H9 (cell line): ENCODE results near the gene ABI3. TPM values are rescaled to one million over a fixed set of nuclear protein-coding genes. Genes with fewer than 3 reads are reported as not detected.

Experiments used
- DNase-seq: peaks from one replicate; pipeline ENCODE4 v3.0.0-alpha.2; 2017
- H2AFZ ChIP-seq: one replicate; pipeline ENCODE4 v1.6.1; 2013; ENCODE audit warnings: mild to moderate bottlenecking, low read length, control low read depth, moderate library complexity
- H2AK5ac ChIP-seq: 2 replicates; pipeline ENCODE4 v1.6.1; 2013; ENCODE audit warnings: low read length, control low read depth, mixed read lengths; ENCODE audit not compliant: insufficient read length
- H2BK120ac ChIP-seq: one replicate; pipeline ENCODE4 v1.6.1; 2013; ENCODE audit warnings: low read depth, mild to moderate bottlenecking, low read length, control low read depth, inconsistent platforms; ENCODE audit not compliant: poor library complexity, severe bottlenecking
- H2BK12ac ChIP-seq: 2 replicates; pipeline ENCODE4 v1.6.1; 2013; ENCODE audit warnings: low read length, control low read depth, mixed read lengths, low read depth; ENCODE audit not compliant: insufficient read length
- H2BK15ac ChIP-seq: 2 replicates; pipeline ENCODE4 v1.6.1; 2013; ENCODE audit warnings: low read depth, low read length, control low read depth
- H2BK20ac ChIP-seq: one replicate; pipeline ENCODE4 v1.6.1; 2013; ENCODE audit warnings: low read depth, mild to moderate bottlenecking, low read length, control low read depth, inconsistent platforms; ENCODE audit not compliant: poor library complexity, severe bottlenecking
- H2BK5ac ChIP-seq: 2 replicates; pipeline ENCODE4 v1.6.1; 2013; ENCODE audit warnings: low read length, control low read depth, mixed read lengths; ENCODE audit not compliant: insufficient read length
- H3K14ac ChIP-seq: 2 replicates; pipeline ENCODE4 v1.6.1; 2013; ENCODE audit warnings: low read length, control low read depth; ENCODE audit not compliant: insufficient read depth
- H3K18ac ChIP-seq: 2 replicates; pipeline ENCODE4 v1.6.1; 2013; ENCODE audit warnings: low read depth, mild to moderate bottlenecking, mixed read lengths, low read length, control low read depth; ENCODE audit not compliant: insufficient read length
- H3K23ac ChIP-seq: 2 replicates; pipeline ENCODE4 v1.6.1; 2013; ENCODE audit warnings: low read length, control low read depth, mixed read lengths, low read depth; ENCODE audit not compliant: insufficient read length
- H3K23me2 ChIP-seq: 2 replicates; pipeline ENCODE4 v1.6.1; 2013; ENCODE audit warnings: low read depth, mild to moderate bottlenecking, mixed read lengths, low read length, control low read depth; ENCODE audit not compliant: insufficient read length, poor library complexity, severe bottlenecking
- H3K27ac ChIP-seq: 2 replicates; pipeline ENCODE4 v1.5.1; 2013; ENCODE audit warnings: low read length, control low read depth, mixed read lengths, low read depth; ENCODE audit not compliant: insufficient read length
- H3K27me3 ChIP-seq: 2 replicates; pipeline ENCODE4 v1.6.1; 2013; ENCODE audit warnings: low read length, control low read depth, inconsistent platforms; ENCODE audit not compliant: insufficient read depth
- H3K4ac ChIP-seq: 2 replicates; pipeline ENCODE4 v1.6.1; 2013; ENCODE audit warnings: low read depth, mild to moderate bottlenecking, control low read depth, inconsistent platforms, low read length, moderate library complexity
- H3K4me1 ChIP-seq: 2 replicates; pipeline ENCODE4 v1.6.1; 2013; ENCODE audit warnings: low read length, control low read depth, inconsistent platforms; ENCODE audit not compliant: insufficient read depth
- H3K4me2 ChIP-seq: 2 replicates; pipeline ENCODE4 v1.6.1; 2013; ENCODE audit warnings: low read length, control low read depth, mixed read lengths; ENCODE audit not compliant: insufficient read length, insufficient read depth
- H3K56ac ChIP-seq: 2 replicates; pipeline ENCODE4 v1.6.1; 2013; ENCODE audit warnings: low read depth, mild to moderate bottlenecking, mixed read lengths, low read length, control low read depth; ENCODE audit not compliant: insufficient read length
- H3K79me1 ChIP-seq: 2 replicates; pipeline ENCODE4 v1.6.1; 2013; ENCODE audit warnings: low read depth, mild to moderate bottlenecking, moderate library complexity, low read length, control low read depth, inconsistent platforms; ENCODE audit not compliant: insufficient read depth, poor library complexity, severe bottlenecking
- H3K79me2 ChIP-seq: 2 replicates; pipeline ENCODE4 v1.6.1; 2013; ENCODE audit warnings: low read length, control low read depth, inconsistent platforms; ENCODE audit not compliant: insufficient read depth
- H3K9ac ChIP-seq: 2 replicates; pipeline ENCODE4 v1.6.1; 2013; ENCODE audit warnings: low read length, control low read depth, mixed read lengths; ENCODE audit not compliant: insufficient read length; ENCODE audit errors: extremely low read depth
- H3K9me3 ChIP-seq: one replicate; pipeline ENCODE4 v1.6.1; 2013; ENCODE audit warnings: low read depth, low read length, inconsistent platforms; ENCODE audit not compliant: control insufficient read depth
- H3T11ph ChIP-seq: one replicate; pipeline ENCODE4 v1.6.1; 2013; ENCODE audit warnings: mild to moderate bottlenecking, low read length, control low read depth, inconsistent platforms
- H4K20me1 ChIP-seq: one replicate; pipeline ENCODE4 v1.6.1; 2013; ENCODE audit not compliant: control insufficient read depth, insufficient read length, insufficient read depth
- H4K5ac ChIP-seq: 2 replicates; pipeline ENCODE4 v1.6.1; 2013; ENCODE audit warnings: low read depth, mild to moderate bottlenecking, mixed read lengths, low read length, control low read depth; ENCODE audit not compliant: insufficient read length
- H4K8ac ChIP-seq: replicated peaks from 2 replicates; pipeline ENCODE4 v1.6.1; 2013; ENCODE audit warnings: low read length, control low read depth, mixed read lengths, low read depth; ENCODE audit not compliant: insufficient read length
- H4K91ac ChIP-seq: 2 replicates; pipeline ENCODE4 v1.6.1; 2013; ENCODE audit warnings: low read depth, mild to moderate bottlenecking, moderate library complexity, mixed read lengths, low read length, control low read depth; ENCODE audit not compliant: insufficient read length
- H3K27ac Mint-ChIP-seq, 3 experiments: 2 replicates in 2 of 3; 3 replicates in 1 of 3; pipeline ENCODE4 v1.8.0; 2020 to 2021; ENCODE audit warnings: mixed read lengths in 3 of 3, mild to moderate bottlenecking in 1 of 3, moderate library complexity in 1 of 3
- H3K27me3 Mint-ChIP-seq: 2 replicates; pipeline ENCODE4 v1.8.0; 2021; ENCODE audit warnings: low read depth, mild to moderate bottlenecking, moderate library complexity, mixed read lengths
- H3K36me3 Mint-ChIP-seq, 3 experiments: 2 replicates in 2 of 3; 3 replicates in 1 of 3; pipeline ENCODE4 v1.8.0; 2020 to 2021; ENCODE audit warnings: low read depth in 3 of 3, mixed read lengths in 3 of 3; ENCODE audit not compliant: insufficient read depth in 1 of 3
- H3K4me1 Mint-ChIP-seq, 2 experiments: 2 replicates each; pipeline ENCODE4 v1.8.0; 2020; ENCODE audit warnings: mixed read lengths in 2 of 2
- H3K4me3 Mint-ChIP-seq, 2 experiments: 2 replicates in 1 of 2; 3 replicates in 1 of 2; pipeline ENCODE4 v1.8.0; 2020 to 2021; ENCODE audit warnings: mild to moderate bottlenecking in 2 of 2, mixed read lengths in 2 of 2, moderate library complexity in 1 of 2
- H3K9me3 Mint-ChIP-seq, 2 experiments: 2 replicates in 1 of 2; 3 replicates in 1 of 2; pipeline ENCODE4 v1.8.0; 2020; ENCODE audit warnings: mild to moderate bottlenecking in 2 of 2, mixed read lengths in 2 of 2, moderate library complexity in 1 of 2
- CTCF ChIP-seq: fragments of 200-600 bp; sonication (generic); conservative IDR thresholded peaks from 3 replicates; pipeline ENCODE4 v1.8.0; 2021; ENCODE audit warnings: antibody characterized with exemption, mild to moderate bottlenecking
- WGBS: extraction: QIAGEN DNeasy Blood & Tissue Kit; methylation state at CpG from one replicate; pipeline ENCODE4 v1.1.7; 2013; ENCODE audit warnings: missing lambda C conversion rate, low lambda C conversion rate, mixed read lengths; ENCODE audit not compliant: insufficient read length; ENCODE audit errors: extremely low coverage; 5-methylcytosine and 5-hydroxymethylcytosine counted together
- total RNA-seq: library from RNA; stranded (reverse); gene quantifications from 2 replicates; pipeline ENCODE4 v1.2.1, GENCODE V29; 2021

Gene ABI3
- total RNA-seq, 1 experiment from 2014 or later, result 2.1 TPM

GRCh38 chr17:49180303-49180702 is 30.2 kb upstream of the ABI3 start:
- no peak overlapping the region for H2BK120ac ChIP-seq
- H3K4me1 Mint-ChIP-seq, result peaks cover 0 to 2% of the 10 kb centered on the region in 2 experiments; a peak in 1 of 4 replicates
- H3K56ac ChIP-seq, result no peak overlapping the region
- H4K20me1 ChIP-seq, result no peaks in the 10 kb centered on the region
- peaks cover 11 to 17% (median 11%) of the 10 kb centered on the region in 3 experiments for H3K36me3 Mint-ChIP-seq
- no peak overlapping the region for H2AK5ac ChIP-seq
- no peak overlapping the region for H4K5ac ChIP-seq
- H3K14ac ChIP-seq, result no peak overlapping the region
- H2BK15ac ChIP-seq, result no peak overlapping the region
- no peak overlapping the region for H3K9ac ChIP-seq
- H3K4ac ChIP-seq, result no peak overlapping the region
- peaks cover 37 to 38% of the 10 kb centered on the region in 2 experiments for H3K9me3 Mint-ChIP-seq
- no peaks in the 10 kb centered on the region for H3K79me1 ChIP-seq
- H2AFZ ChIP-seq, result no peak overlapping the region
- no peak overlapping the region for H3K18ac ChIP-seq
- no CpG with 5 or more reads among the region's 5 CpGs for WGBS
- H4K8ac ChIP-seq, result no peak overlapping the region
- no peak overlapping the region for H2BK20ac ChIP-seq
- H3K23me2 ChIP-seq, result no peaks in the 10 kb centered on the region
- DNase-seq, result peak; percentile 84
- no peak overlapping the region for H3K27ac ChIP-seq
- H3K9me3 ChIP-seq, result peaks cover 14% of the 10 kb centered on the region
- TF ChIP-seq CTCF, result peak; percentile 91
- H3T11ph ChIP-seq, result no peak overlapping the region
- peak overlapping the region in 1 of 3 experiments; percentile 35; a peak in 1 of 7 replicates for H3K27ac Mint-ChIP-seq
- no peak overlapping the region for H3K4me2 ChIP-seq
- H2BK5ac ChIP-seq, result no peak overlapping the region
- H2BK12ac ChIP-seq, result no peak overlapping the region
- H4K91ac ChIP-seq, result no peak overlapping the region
- H3K79me2 ChIP-seq, result no peaks in the 10 kb centered on the region
- no peak overlapping the region for H3K23ac ChIP-seq
- no peaks in the 10 kb centered on the region for H3K27me3 ChIP-seq
- no peak overlapping the region for H3K4me3 Mint-ChIP-seq
- H3K4me1 ChIP-seq, result no peaks in the 10 kb centered on the region
- peaks cover 15% of the 10 kb centered on the region for H3K27me3 Mint-ChIP-seq
